ENCODE data around the gene DCBLD1. TPM values are rescaled to one million over a fixed set of nuclear protein-coding genes. Genes with fewer than 3 reads are reported as not detected.

Gene DCBLD1
- total RNA-seq, 1 experiment from 2014 or later, result 19.5 TPM

GRCh38 chr6:117496383-117496990, 14.0 kb downstream of the DCBLD1 start:
- peaks cover 32 to 57% of the 10 kb centered on the region in 2 experiments for H3K4me1 ChIP-seq (ENCODE audit: control insufficient read depth in 1 of 2, insufficient read depth in 2 of 2, low read length in 2 of 2)

GRCh38 chr6:117497237-117497636, 14.8 kb downstream of the DCBLD1 start:
- H3K27me3 ChIP-seq (ENCODE audit: insufficient read depth, low read length), result no peaks in the 10 kb centered on the region
- BruUV-seq (replicated peaks), result no TSS peak
- ATAC-seq (no peak), DNase-seq (ENCODE audit: low read depth, low spot score) (no peak)
- peaks cover 83% of the 10 kb centered on the region for H3K79me2 ChIP-seq (ENCODE audit: insufficient read depth, low read length)
- no peak overlapping the region for H3K9ac ChIP-seq (ENCODE audit: low read length)
- no peaks in the 10 kb centered on the region for H3K9me2 ChIP-seq (ENCODE audit: insufficient read depth)
- ChIA-PET CTCF (no interaction called here), RAD21 (ENCODE audit: low non-redundant PET in 1 of 2, low total read pairs in 2 of 2, uncharacterized antibody in 2 of 2, unreplicated experiment in 2 of 2) (no interaction called here), POLR2A (no interaction called here)
- intact Hi-C loops (cut with micrococcal nuclease), result no loop called here
- TF ChIP-seq MAX (IDR thresholded peaks at IDR 0.05) (no peak), EZH2 (IDR thresholded peaks at IDR 0.05) (no peak), ZBTB33 (IDR thresholded peaks at IDR 0.05; ENCODE audit: extremely low read depth, insufficient replicate concordance, low read length) (no peak)
- no peak overlapping the region for H3K4me3 ChIP-seq (replicated peaks in 1 of 2; ENCODE audit: low read depth in 1 of 2, low read length in 2 of 2)
- H3K4me1 ChIP-seq (ENCODE audit: control insufficient read depth in 1 of 2, insufficient read depth in 2 of 2, low read length in 2 of 2), result peaks cover 32 to 57% of the 10 kb centered on the region in 2 experiments
- H3K27ac ChIP-seq (ENCODE audit: low read depth, low read length), result no peak overlapping the region
- no peaks in the 10 kb centered on the region for H4K20me1 ChIP-seq (ENCODE audit: insufficient read depth)
- H3K4me2 ChIP-seq (ENCODE audit: low read length), result peak overlapping the region; percentile 40; the same call in 1 of the 2 replicates
- no peaks in the 10 kb centered on the region for H3K36me3 ChIP-seq (ENCODE audit: control insufficient read depth in 1 of 2, insufficient read depth in 2 of 2, low read length in 2 of 2)
- no peak overlapping the region for H2AFZ ChIP-seq (ENCODE audit: low read depth, low read length, poor library complexity, severe bottlenecking)
- H3K9me3 ChIP-seq (ENCODE audit: control insufficient read depth in 1 of 2, insufficient read depth in 1 of 2, low read depth in 1 of 2, low read length in 2 of 2), result no peaks in the 10 kb centered on the region

More at GRCh38 chr6:117496383-117496990, 14.0 kb downstream of the DCBLD1 start:
- no peak for DNase-seq (ENCODE audit: low read depth, low spot score)
- Histone ChIP-seq H3K36me3 (ENCODE audit: control insufficient read depth in 1 of 2, insufficient read depth in 2 of 2, low read length in 2 of 2) (no peaks in the 10 kb centered on the region), H4K20me1 (ENCODE audit: insufficient read depth) (no peaks in the 10 kb centered on the region), H3K9me2 (ENCODE audit: insufficient read depth) (no peaks in the 10 kb centered on the region), H3K79me2 (ENCODE audit: insufficient read depth, low read length) (peaks cover 84% of the 10 kb centered on the region), H2AFZ (ENCODE audit: low read depth, low read length, poor library complexity, severe bottlenecking) (no peak overlapping the region), H3K4me3 (replicated peaks in 1 of 2; ENCODE audit: low read depth in 1 of 2, low read length in 2 of 2) (no peak overlapping the region), H3K4me2 (ENCODE audit: low read length) (peak overlapping the region; percentile 40), H3K9ac (ENCODE audit: low read length) (no peak overlapping the region), H3K27me3 (ENCODE audit: insufficient read depth, low read length) (no peaks in the 10 kb centered on the region), H3K9me3 (ENCODE audit: control insufficient read depth in 1 of 2, insufficient read depth in 1 of 2, low read depth in 1 of 2, low read length in 2 of 2) (no peaks in the 10 kb centered on the region), H3K27ac (ENCODE audit: low read depth, low read length) (no peak overlapping the region)
- ChIA-PET RAD21 (ENCODE audit: low non-redundant PET in 1 of 2, low total read pairs in 2 of 2, uncharacterized antibody in 2 of 2, unreplicated experiment in 2 of 2) (no interaction called here), CTCF (interaction anchor here (0.7 kb wide), 1 partner anchor 10 kb away, joined by 3 read pairs; no protein-coding TSS in a partner anchor), POLR2A (no interaction called here)
- TF ChIP-seq SP1 (IDR thresholded peaks at IDR 0.05; ENCODE audit: low read depth) (no peak), JUND (IDR thresholded peaks at IDR 0.05) (peak; percentile 31; the same call in 1 of the 2 replicates), EGR1 (IDR thresholded peaks at IDR 0.05; ENCODE audit: low read depth) (peak; percentile 79), SRF (IDR thresholded peaks at IDR 0.05; ENCODE audit: low read depth) (no peak), FOSL1 (IDR thresholded peaks at IDR 0.05; ENCODE audit: low read depth) (peak; percentile 28; the same call in 1 of the 2 replicates)
- BruUV-seq (replicated peaks), result no TSS peak
- intact Hi-C loops (cut with micrococcal nuclease), result no loop called here
- no peak for ATAC-seq
